OCI-LY7 (cell line): ENCODE measurements around the gene PTPRZ1.

Source experiments
- CTCF ChIP-seq: fragments of 200-600 bp; sonication (generic); conservative IDR thresholded peaks from 2 replicates; pipeline ENCODE4 v1.5.1; 2014; ENCODE audit warnings: mild to moderate bottlenecking, antibody characterized with exemption, low read length, moderate library complexity, mixed read lengths
- EZH2phosphoT487 ChIP-seq: fragments of 200-600 bp; sonication (generic); IDR thresholded peaks from 2 replicates; pipeline ENCODE4 v1.6.1; 2018; ENCODE audit warnings: low read depth, borderline replicate concordance, mild to moderate bottlenecking, mixed run types, antibody characterized with exemption, low read length, moderate library complexity, mixed read lengths

GRCh38 chr7:121966276-121966934, 93.4 kb downstream of the PTPRZ1 start:
- no peak for TF ChIP-seq CTCF
- no peak for TF ChIP-seq EZH2phosphoT487
